Colonic mucosa (tissue), 4 donors: ENCODE measurements around the gene MTMR12. TPM values are rescaled to one million over a fixed set of nuclear protein-coding genes. Genes with fewer than 3 reads are reported as not detected.
A peak's percentile ranks its signal among the peaks of the same experiment; 100 is the strongest.

Experiments used
- DNase-seq: peaks from one replicate; pipeline ENCODE4 v3.0.0-alpha.2; 2020
- H3K27ac ChIP-seq: fragments of 200-600 bp; one replicate; pipeline ENCODE4 v1.8.0; 2021
- H3K27me3 ChIP-seq: fragments of 200-600 bp; one replicate; pipeline ENCODE4 v1.8.0; 2021
- H3K36me3 ChIP-seq: fragments of 200-600 bp; one replicate; pipeline ENCODE4 v1.8.0; 2021
- H3K4me1 ChIP-seq: fragments of 200-600 bp; one replicate; pipeline ENCODE4 v1.8.0; 2021; ENCODE audit warnings: mild to moderate bottlenecking
- H3K4me3 ChIP-seq: fragments of 200-600 bp; one replicate; pipeline ENCODE4 v1.8.0; 2021
- H3K9ac ChIP-seq, 2 donors: one replicate each; pipeline ENCODE4 v1.7.0; 2013; ENCODE audit warnings: control low read depth in 2 of 2, low read depth in 2 of 2, low read length in 2 of 2
- H3K9me3 ChIP-seq: fragments of 200-600 bp; one replicate; pipeline ENCODE4 v1.8.0; 2021
- CTCF ChIP-seq: fragments of 200-600 bp; IDR thresholded peaks from one replicate; pipeline ENCODE4 v1.8.0; 2022; ENCODE audit warnings: antibody characterized with exemption, mild to moderate bottlenecking
- intact Hi-C: fragments of 100-400 bp; cut with DNase I; formaldehyde crosslinking; loops from one replicate; pipeline ENCODE4 v1.14.1; 2022
- total RNA-seq, 2 donors: library from RNA; stranded (reverse); fragmentation: NEBNext Ultra II Directional in 1 of 2; extraction: Animal tissue kit (Norgen Biotek cat#: 25700) in 1 of 2; gene quantifications; one replicate each; pipeline ENCODE4 v1.2.1, GENCODE V29; 2021
- donor health status: healthy.
- donor health status: DM: no; HTN: no; CAD: no.
- donor health status: DM: no; HTN: no; CAD: no.

MTMR12 gene
- total RNA-seq, 2 donors from 2014 or later = 23.2 to 23.8 TPM

- DNase-seq = no peak
- no peak overlapping the region for H3K9ac ChIP-seq
- TF ChIP-seq CTCF = no peak
- H3K4me1 ChIP-seq = no peaks in the 10 kb centered on the region
- no peaks in the 10 kb centered on the region for H3K27me3 ChIP-seq
- no peaks in the 10 kb centered on the region for H3K36me3 ChIP-seq
- H3K4me3 ChIP-seq = no peak overlapping the region
- no peaks in the 10 kb centered on the region for H3K9me3 ChIP-seq
- no peak overlapping the region for H3K27ac ChIP-seq
- intact Hi-C loops = no loop called here
These were observed 29.9 kb upstream of the MTMR12 start for GRCh38 chr5:32342656-32343055.

GRCh38 chr5:32339878-32340277, 27.1 kb upstream of the MTMR12 start:
- Histone ChIP-seq H3K27me3 (no peaks in the 10 kb centered on the region), H3K27ac (no peak overlapping the region), H3K9me3 (no peaks in the 10 kb centered on the region), H3K9ac (no peak overlapping the region), H3K4me1 (no peaks in the 10 kb centered on the region), H3K4me3 (no peak overlapping the region), H3K36me3 (no peaks in the 10 kb centered on the region)
- intact Hi-C loops = no loop called here
- no peak for DNase-seq
- no peak for TF ChIP-seq CTCF

GRCh38 chr5:32339198-32339597, 26.5 kb upstream of the MTMR12 start:
- H3K36me3 ChIP-seq = no peaks in the 10 kb centered on the region
- no peaks in the 10 kb centered on the region for H3K4me1 ChIP-seq
- no peaks in the 10 kb centered on the region for H3K27me3 ChIP-seq
- no peak overlapping the region for H3K27ac ChIP-seq
- H3K4me3 ChIP-seq = no peak overlapping the region
- H3K9ac ChIP-seq = no peak overlapping the region
- H3K9me3 ChIP-seq = no peaks in the 10 kb centered on the region
- intact Hi-C loops = no loop called here
- DNase-seq = no peak
- TF ChIP-seq CTCF = no peak

- intact Hi-C loops = no loop called here
- Histone ChIP-seq H3K27ac (no peak overlapping the region), H3K9ac (no peak overlapping the region), H3K4me3 (no peak overlapping the region), H3K9me3 (no peaks in the 10 kb centered on the region), H3K4me1 (peaks cover 4% of the 10 kb centered on the region), H3K36me3 (no peaks in the 10 kb centered on the region), H3K27me3 (no peaks in the 10 kb centered on the region)
- TF ChIP-seq CTCF = no peak
- peak; percentile 41 for DNase-seq
These were observed 20.2 kb upstream of the MTMR12 start for GRCh38 chr5:32332966-32333365.

GRCh38 chr5:32332361-32332760, 19.6 kb upstream of the MTMR12 start:
- H3K4me3 ChIP-seq = no peak overlapping the region
- H3K27ac ChIP-seq = no peak overlapping the region
- no peak overlapping the region for H3K9ac ChIP-seq
- intact Hi-C loops = no loop called here
- H3K27me3 ChIP-seq = no peaks in the 10 kb centered on the region
- no peak for DNase-seq
- H3K36me3 ChIP-seq = no peaks in the 10 kb centered on the region
- no peaks in the 10 kb centered on the region for H3K9me3 ChIP-seq
- peaks cover 4% of the 10 kb centered on the region for H3K4me1 ChIP-seq
- no peak for TF ChIP-seq CTCF

- H3K36me3 ChIP-seq = no peaks in the 10 kb centered on the region
- no peaks in the 10 kb centered on the region for H3K9me3 ChIP-seq
- peak overlapping the region; percentile 30 to 38 for H3K9ac ChIP-seq
- no peak overlapping the region for H3K4me3 ChIP-seq
- DNase-seq = no peak
- H3K4me1 ChIP-seq = peaks cover 4% of the 10 kb centered on the region
- H3K27me3 ChIP-seq = no peaks in the 10 kb centered on the region
- no peak for TF ChIP-seq CTCF
- peak overlapping the region; percentile 58 for H3K27ac ChIP-seq
- intact Hi-C loops = no loop called here
These were observed 19.2 kb upstream of the MTMR12 start for GRCh38 chr5:32331935-32332274.
